Kidney tubule cell (primary cell): ENCODE results near the gene ZNF277.
A peak's percentile ranks its signal among the peaks of the same experiment; 100 is the strongest.
"Not testable (repeated sequence)": the region's sequence is repeated elsewhere in the genome, so short reads cannot be mapped to it uniquely, and the experiment has no call there.

Source experiments
- DNase-seq: peaks from one replicate; pipeline ENCODE4 v3.0.0-alpha.2; 2018; ENCODE audit warnings: low spot score

The ZNF277 gene

DNA sequence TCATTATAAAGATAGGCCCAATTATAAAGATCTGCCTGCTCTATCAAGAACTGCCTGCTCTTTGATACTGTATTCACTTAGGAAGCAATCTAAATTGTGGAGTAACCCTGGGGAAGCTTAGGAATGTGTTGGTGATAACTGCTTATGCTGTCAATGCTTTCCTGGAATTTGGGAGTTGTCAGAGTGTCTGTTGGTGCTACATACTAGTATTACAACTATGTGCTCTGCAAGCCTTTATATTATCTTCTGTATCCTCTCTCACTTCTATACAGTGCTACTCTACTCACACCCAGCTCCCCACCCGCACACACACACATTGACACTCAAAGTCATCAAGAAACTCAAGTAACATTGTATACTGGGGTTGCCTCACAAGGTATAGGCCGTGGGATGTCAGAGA is 6.1 kb downstream of the ZNF277 start:
- peak; percentile 39 for DNase-seq

DNA sequence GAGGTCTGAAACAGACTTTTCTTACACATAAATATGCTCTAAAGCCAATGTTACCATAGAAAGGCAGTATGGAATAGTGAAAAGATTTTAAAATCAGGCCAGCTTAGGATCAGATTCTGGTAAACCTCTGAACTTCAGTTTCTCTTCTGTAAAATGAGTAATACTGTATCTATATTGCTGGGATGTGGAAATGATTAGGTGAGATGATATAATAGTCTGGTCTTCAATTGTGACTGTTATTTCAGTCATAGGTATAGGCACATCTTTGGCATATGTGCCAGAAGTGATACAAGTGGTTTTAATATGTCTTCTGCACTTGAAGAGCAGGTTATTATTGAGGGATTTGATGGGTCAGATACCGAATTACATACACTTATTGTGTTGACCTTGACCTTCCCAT is 7.2 kb downstream of the ZNF277 start:
- DNase-seq, result no peak

DNA sequence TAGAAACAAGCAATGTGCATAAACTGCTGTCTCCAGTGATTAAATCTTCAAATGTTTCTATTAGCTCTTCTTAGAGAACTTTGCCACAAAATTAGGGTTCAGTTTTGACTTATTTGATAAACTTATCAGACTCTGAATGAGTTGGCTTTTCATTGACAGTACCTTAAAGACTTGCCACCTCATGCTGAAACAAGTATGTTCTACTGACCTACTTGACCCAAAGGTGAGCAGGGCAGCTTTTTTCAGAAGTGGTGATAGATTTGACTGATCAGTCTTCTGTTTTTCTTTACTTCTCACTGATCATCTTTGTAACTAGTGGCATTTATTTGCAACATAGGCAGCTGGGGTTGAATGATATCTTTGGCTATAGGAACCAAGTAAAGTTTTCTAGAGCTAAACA is 7.8 kb downstream of the ZNF277 start:
- DNase-seq, result no peak

DNA sequence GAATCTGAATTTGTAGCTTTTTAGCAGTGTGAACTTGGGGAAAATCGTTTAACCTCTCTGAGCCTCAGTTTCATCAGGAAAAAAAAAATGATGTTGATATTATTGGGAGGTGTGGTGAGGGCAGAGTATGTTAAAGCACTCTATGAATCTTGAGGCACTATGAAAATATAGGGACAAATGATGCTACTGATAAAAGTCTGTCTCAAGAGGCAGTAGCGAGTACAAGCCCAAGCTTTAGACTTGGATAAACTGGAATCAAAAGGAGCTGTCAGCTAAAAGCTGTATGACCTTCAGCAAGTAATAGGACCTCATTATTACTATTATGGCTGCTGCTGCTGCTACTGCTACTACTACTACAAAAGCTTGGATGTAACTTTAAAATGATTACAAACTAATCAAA is 8.4 kb downstream of the ZNF277 start:
- no peak for DNase-seq

DNA sequence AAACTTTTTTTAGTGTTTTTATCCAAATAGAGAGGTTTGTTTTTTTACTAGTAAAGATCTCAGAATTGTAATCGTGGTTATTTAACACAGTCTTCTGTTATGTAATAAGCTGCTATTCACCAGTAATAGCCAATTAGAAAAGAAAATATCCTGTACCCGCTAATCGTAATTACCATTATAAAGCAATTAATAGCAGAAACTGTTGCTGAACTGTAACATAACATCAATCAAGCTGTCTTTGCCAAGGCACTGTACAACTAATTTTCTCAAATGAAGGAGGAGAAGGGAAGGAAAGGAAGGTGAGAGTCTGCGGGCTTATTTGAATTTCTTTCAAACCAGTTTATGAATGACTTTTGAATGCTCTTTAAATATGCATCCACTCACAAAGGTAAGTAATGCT is 9.3 kb downstream of the ZNF277 start:
- no peak for DNase-seq

DNA sequence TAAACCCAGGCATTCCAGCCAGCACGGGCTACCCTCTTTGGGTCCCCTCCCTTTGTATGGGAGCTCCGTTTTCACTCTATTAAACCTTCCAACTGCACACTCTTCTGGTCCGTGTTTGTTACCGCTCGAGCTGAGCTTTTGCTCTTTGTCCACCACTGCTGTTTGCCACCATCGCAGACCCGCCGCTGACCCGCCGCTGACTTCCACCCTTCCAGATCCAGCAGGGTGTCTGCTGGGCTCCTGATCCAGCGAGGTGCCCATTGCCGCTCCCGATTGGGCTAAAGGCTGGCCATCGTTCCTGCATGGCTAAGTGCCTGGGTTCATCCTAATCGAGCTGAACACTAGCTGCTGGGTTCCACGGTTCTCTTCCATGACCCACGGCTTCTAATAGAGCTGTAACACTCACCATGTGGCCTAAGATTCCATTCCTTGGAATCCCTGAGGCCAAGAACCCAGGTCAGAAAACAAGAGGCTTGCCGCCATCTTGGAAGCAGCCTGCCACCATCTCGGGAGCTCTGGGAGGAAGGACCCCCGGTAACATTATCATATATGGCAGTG is 14.5 kb downstream of the ZNF277 start:
- no peak for DNase-seq

DNA sequence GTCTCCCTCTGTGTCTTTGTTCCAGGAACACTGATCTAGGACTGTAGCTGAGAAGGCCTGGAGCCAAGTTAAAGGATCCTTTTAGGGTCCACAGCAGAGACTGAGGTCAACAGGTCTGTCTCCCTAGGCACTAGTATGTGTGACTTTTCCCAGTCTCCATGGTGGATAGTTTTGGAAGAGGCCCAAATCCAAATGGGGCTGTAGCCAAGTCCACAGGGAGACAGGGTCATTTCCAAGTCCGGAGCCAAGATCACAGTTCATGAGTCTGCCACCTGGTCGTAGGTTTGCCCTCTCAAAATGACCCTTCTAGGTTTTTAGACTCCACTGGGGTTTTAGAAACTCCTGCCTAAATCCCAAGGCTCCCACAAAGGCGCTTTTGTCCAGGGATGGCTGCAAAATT is 16.8 kb downstream of the ZNF277 start:
- no peak for DNase-seq

DNA sequence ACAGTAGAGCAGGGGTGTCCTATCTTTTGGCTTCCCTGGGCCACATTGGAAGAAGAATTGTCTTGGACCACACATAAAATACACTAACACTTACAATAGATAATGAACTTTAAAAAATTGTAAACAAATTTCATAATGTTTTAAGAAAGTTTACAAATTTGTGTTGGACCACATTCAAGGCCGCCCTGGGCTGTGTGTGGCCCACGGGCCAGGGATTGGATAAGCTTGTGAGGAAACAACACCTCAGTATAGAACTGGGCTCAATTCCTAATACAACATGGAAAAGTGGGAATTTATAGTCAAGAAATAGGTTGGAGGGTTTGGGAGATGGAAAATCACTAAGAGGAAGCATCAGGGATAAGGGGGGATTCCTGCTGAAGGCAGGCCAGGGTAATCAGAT is 17.7 kb downstream of the ZNF277 start:
- no peak for DNase-seq

DNA sequence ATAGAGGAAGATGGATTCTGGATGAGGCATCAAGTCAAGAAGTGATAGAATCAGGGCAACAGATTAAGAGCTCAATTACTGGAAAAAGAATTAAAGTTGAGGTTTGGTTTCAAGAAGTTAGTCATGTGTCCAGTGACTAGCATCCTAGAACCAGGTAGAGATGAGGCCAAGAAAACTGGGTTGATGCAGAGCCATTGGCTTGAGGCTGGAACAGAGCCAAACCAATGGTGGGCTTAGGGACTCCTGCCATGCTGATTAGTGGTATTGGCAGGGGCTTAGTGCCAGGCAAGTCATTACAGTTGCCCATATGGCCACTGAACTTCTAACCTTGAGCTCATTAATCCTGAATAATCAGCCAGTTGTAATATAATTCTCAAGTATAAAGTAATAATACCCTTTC is 18.5 kb downstream of the ZNF277 start:
- no peak for DNase-seq

DNA sequence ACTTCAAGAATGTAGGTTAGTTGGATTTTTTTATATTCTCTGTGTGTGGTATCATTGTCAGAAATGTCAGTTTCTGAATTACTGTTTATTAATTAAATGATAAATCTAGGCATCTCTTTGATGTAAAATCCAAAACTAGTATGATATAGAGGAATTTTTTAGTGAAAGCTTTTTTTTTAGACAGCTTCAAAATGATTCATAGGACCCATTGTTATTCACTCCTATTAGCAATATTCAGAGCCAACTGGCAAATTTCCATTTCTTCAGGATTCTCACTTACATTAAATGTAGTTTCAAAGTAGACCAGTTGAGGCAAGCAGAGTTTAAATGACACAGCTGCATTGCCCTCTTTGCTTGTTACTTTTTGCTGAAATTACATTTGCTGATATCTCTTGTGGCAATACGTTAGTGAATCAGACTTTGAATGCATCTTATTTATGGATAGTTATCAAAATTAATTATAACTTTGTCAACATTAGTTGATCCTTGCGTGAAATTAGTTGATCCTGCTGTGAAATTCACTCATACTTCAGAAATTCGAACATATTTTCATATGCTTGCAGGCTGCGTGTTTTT is 20.3 kb downstream of the ZNF277 start:
- no peak for DNase-seq

DNA sequence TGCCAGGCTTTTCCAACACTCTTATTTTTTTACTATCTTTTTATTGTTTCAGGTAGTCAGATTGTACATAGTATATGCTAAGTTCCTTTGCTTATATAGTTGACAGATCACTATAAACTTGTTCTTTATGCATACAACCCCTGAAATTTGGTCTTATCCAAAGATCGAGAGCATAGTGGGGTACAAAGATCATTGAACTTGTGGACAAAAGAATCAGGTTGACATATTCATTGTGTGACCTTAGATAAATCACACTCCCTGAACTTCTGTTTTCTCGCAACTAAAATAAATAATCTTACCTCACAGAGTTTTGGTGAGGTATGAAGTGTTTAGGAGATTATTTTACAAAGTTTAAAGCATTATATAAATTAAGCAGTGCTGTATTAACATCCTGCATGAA is 22.1 kb downstream of the ZNF277 start:
- DNase-seq, result no peak

DNA sequence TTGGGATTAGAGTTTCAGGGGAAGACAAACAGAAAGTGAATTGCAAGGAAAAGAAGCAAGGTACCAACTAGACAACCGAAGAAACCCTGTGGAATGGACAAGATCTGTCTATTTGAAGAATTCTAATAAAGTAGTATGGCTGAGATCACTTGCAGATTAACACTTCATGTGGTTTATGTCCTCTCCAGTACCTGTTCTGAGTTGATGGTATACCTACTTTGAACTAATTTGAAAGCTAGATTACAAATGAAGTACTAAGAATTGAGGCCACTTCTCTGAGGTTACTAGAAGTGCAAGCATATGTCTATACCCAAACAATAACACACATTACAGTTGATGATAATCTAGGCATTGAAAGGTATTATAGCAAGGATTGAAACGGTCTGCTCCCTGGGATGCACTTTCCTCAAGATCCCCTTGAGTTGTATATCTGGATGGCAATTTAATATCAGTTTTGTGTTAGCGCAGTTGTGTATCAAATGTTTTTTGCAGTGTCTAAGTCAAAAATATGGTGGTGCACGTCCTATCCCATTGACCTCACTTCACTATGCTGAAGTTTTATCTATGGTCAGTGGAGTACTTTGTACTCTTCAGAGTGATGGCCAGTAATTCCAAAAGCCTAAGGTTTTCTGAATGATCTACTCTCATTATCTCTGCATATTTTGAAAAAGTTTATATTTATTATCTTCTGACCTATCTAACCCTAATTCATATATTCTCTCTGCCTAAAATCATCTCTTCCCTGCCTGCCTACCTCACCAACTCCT is 25.9 kb downstream of the ZNF277 start:
- no peak for DNase-seq

DNA sequence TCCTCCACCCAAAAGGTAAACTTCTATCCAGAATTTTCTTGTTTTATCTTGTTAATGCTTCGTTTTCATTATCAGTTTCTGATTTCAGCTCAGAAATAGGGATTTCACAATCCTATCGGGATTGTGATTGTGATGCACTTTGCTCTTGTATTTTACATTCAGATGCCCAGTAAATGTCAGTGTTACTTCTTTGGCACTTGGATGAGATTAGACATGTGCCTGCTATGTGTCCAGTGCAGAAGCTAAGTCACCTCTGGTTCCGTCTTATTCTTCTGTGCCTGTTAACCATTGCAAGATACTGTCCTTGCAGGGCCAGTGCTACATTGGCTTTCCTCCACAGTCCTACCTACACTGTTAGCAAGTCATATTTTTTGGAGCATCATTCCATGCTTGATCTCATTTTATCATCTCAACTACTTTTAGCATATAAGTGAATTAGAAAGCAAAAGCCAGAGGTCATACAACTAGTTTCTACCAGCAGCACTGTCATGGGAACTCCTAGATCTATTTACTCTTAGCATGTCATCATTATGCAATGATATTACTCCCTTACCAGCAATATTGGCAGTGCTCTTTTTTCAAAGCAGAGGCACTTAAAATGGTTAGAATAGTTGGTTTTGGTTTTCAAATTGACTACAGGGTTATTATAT is 26.7 kb downstream of the ZNF277 start:
- DNase-seq, result no peak

DNA sequence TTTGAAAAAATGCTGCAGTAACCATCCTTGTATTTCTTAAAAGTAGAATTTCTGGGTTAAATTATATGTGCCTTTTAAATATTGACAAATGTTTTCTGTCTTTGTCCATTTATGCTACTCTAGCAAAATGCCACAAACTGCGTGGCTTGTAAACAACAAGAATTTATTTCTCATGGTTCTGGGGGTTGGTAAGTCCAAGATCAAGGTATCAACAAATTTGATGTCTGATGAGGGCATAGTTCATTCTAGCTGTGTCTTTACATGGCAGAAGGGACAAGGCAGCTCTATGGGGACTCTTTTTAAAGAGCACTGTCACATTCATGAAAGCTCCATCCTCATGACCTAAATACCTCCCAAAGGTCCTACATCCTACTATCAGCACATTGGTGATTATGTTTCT is 27.7 kb downstream of the ZNF277 start:
- DNase-seq, result no peak

DNA sequence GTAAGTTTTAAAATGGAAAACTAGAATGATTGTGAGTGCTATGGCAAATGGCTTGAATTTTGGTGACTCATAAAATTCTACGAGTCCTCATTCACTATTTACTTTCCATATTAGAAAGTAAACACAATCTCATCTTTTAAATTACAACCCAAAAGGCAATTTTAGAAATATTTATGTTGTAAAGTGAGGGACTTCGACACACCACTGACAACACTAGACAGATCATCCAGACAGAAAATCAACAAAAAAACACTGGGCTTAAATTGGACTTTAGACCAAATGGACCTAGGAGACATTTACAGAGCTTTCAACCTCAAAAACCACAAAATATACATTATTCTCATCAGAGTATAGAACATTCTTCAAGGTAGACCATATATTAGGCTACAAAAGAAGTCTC is 30.1 kb downstream of the ZNF277 start:
- no peak for DNase-seq

DNA sequence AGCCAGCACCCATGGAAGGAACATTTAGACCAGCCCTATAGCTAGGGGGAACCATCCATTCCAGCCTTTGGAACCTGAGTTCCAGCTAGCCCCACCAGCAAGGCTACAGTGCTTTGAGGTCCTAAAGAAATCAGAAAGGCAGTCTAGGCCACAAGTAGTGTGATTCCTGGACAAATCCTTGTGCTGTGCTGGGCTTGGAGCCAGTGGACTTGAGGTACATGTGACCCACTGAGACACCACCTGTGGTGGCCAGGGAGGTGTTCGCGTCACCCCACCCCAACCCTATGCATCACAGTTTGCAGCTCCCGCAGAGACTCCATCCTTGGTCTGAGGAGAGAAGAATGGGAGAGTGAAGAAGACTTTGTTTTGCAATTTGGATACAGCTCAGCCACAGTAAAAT is 31.8 kb downstream of the ZNF277 start:
- DNase-seq, result no peak

DNA sequence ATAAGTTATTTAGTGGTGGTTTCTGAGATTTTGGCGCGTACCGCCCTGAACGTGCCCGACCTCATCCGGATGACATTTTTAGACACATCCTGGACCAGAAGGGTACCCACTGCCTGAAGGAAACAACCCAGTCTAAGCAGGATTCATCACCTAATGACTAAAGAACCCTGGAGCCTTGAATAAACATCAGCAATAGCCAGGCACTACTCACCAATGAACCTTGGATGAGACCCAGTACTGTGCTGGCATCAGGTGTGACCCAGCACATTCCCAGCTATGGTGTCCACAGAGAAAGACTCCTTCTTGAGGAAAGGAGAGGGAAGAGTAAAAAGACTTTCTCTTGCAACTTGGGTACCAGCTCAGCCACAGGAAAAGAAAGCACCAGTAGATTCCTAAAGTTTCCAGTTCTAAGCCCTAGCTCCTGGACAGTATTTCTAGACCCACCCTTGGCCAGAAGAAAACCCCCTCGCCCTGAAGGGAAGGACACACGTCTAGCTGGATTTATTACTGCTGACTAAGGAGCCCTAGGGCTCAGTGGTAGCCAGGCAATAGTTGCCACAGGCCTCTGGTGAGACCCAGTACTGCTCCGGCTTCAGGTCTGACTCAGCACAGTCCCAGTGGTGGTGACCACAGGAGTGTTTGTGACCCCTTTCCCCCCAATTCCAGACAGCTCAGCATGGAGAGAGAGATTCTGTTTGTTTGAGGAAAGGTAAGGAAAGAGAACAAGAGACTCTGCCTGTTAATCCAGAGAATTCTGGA is 32.5 kb downstream of the ZNF277 start:
- peak; percentile 74 for DNase-seq

DNA sequence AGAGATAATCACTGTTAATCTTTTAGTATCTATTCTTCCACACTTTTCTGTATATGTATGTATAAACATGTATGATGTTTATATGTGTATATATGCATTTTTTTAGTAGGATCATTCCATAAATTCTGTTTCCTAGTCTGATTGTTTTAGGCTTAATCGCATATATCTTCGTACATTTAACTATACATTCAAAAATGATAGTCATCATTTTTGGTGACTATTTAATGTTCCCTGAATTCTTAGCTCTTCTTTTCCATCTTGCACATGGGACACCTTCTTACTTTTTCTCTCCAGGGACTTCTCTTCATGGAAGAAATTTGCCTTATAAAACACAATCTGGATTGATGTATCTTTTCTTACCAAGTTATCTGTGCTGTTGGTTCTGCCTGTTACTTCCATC is 42.1 kb downstream of the ZNF277 start:
- no peak for DNase-seq

DNA sequence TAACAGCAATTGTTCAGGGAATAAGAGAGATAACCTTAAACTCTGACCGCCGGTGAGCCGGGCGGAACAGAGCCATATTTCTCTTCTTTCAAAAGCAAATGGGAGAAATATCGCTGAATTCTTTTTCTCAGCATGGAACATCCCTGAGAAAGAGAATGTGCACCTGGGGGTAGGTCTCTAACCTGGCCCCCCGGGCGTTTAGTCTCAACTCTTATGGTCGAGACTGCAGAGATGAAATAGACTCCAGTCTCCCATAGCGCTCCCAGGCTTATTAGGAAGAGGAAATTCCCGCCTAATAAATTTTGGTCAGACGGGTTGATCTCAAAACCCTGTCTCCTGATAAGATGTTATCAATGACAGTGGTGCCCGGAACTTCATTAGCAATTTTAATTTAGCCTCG is 43.5 kb downstream of the ZNF277 start:
- DNase-seq, result not testable (repeated sequence)

DNA sequence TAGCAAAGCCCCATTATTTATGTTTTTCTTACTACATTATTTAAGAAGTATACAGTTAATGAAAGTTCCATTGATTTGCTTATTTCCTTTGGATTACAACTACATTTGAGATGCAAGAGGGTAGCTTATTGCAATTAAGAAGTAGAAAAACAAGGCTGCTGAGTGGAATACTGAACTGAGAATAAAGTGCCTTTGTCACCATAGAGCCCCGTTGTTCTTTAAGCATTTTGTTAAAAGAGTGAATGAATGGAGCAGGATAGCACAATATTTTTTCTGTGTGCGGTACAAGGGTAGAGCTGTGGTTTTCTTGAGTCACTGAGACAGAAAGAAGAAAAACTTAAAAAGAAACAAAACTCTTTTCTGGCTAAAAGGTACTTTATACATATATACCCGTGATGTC is 45.6 kb downstream of the ZNF277 start:
- DNase-seq, result no peak

DNA sequence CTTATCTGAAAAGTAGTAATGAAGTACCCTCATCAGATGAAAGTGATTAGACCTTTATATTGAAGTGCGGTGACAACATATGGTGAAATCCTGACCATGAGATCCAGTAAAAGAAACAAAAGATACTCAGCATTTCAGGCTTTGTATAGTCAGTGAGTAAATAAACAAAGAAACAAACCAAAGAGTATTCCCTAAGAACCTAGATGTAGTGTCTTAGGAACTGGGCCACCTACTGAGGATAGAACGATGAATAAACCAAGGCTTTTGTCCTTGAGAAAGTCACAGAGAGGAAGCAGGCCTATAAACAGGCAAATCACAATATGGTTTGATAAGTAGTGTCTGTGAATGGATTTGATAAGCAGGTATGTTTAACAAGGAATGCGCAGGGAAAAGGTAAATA is 46.2 kb downstream of the ZNF277 start:
- no peak for DNase-seq

DNA sequence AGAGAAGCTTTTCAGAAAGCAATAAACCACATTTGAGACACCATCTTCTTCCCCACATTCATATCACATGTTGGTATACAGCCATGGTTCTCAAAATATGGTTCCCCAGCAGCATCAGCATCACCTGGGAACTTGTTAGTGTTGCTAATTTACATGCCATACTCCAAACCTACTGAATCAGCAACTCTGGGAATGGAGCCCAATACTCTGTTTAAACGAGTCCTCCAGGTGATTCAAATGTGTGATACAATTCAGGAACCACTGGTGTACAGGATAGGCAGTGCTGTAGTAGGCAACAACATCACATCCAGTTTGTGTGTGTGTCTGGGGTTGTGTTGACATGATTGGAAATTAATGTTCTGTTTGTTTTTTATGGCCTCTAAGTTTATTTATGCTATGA is 47.7 kb downstream of the ZNF277 start:
- DNase-seq, result peak; percentile 11
